SU-DHL-6 (cell line): ENCODE data around the gene MYLK4.

ENCODE experiments used
- H2AFZ ChIP-seq: fragments of 200-600 bp; sonication (generic); 2 replicates; pipeline ENCODE4 v1.6.1; 2014; ENCODE audit warnings: low read depth, mild to moderate bottlenecking, moderate library complexity, mixed read lengths, antibody characterized with exemption, low read length; ENCODE audit not compliant: severe bottlenecking
- H3F3A ChIP-seq: fragments of 200-600 bp; shearing (Covaris generic); 2 replicates; pipeline ENCODE4 v1.6.0; 2016; ENCODE audit warnings: antibody characterized with exemption, mild to moderate bottlenecking; ENCODE audit not compliant: insufficient read depth
- H3K27ac ChIP-seq: fragments of 200-600 bp; sonication (generic); 2 replicates; pipeline ENCODE4 v1.5.1; 2016; ENCODE audit warnings: low read depth, mild to moderate bottlenecking, low read length, moderate library complexity, mixed read lengths
- H3K27me3 ChIP-seq: fragments of 200-600 bp; sonication (generic), shearing (Covaris generic); 2 replicates; pipeline ENCODE4 v1.6.0; 2014; ENCODE audit warnings: mild to moderate bottlenecking, low read length
- H3K36me3 ChIP-seq: fragments of 200-600 bp; sonication (generic); 2 replicates; pipeline ENCODE4 v1.6.1; 2014; ENCODE audit warnings: mild to moderate bottlenecking, low read length, mixed read lengths
- H3K4me2 ChIP-seq: fragments of 300-600, 200-600 bp; shearing (Covaris generic), sonication (generic); 2 replicates; pipeline ENCODE4 v1.6.0; 2014; ENCODE audit warnings: low read length, low read depth, mild to moderate bottlenecking; ENCODE audit not compliant: poor library complexity, severe bottlenecking
- H3K4me3 ChIP-seq: fragments of 200-600 bp; sonication (generic); 2 replicates; pipeline ENCODE4 v1.5.1; 2014; ENCODE audit warnings: antibody characterized with exemption, low read length, mild to moderate bottlenecking, mixed read lengths; ENCODE audit not compliant: insufficient read depth, poor library complexity, severe bottlenecking
- H3K79me2 ChIP-seq: fragments of 200-600 bp; sonication (generic); 2 replicates; pipeline ENCODE4 v1.6.1; 2014; ENCODE audit warnings: mild to moderate bottlenecking, low read length, moderate library complexity; ENCODE audit not compliant: insufficient read depth
- H3K9ac ChIP-seq: fragments of 200-600 bp; sonication (generic); 2 replicates; pipeline ENCODE4 v1.7.0; 2014; ENCODE audit warnings: mild to moderate bottlenecking, low read length
- H3K9me2 ChIP-seq: fragments of 200-600 bp; sonication (generic); replicated peaks from 2 replicates; pipeline ENCODE4 v1.6.1; 2014; ENCODE audit warnings: low read length; ENCODE audit not compliant: insufficient read depth
- H3K9me3 ChIP-seq: fragments of 200-600 bp; sonication (generic); 2 replicates; pipeline ENCODE4 v1.6.1; 2014; ENCODE audit warnings: low read length, mixed read lengths; ENCODE audit not compliant: insufficient read depth
- H4K20me1 ChIP-seq: fragments of 200-600 bp; sonication (generic); 2 replicates; pipeline ENCODE4 v1.6.1; 2014; ENCODE audit warnings: low read depth, mild to moderate bottlenecking, antibody characterized with exemption, low read length, moderate library complexity, mixed read lengths
- EZH2phosphoT487 ChIP-seq: fragments of 200-600 bp; sonication (generic), shearing (Covaris generic); conservative IDR thresholded peaks from 2 replicates; pipeline ENCODE4 v1.6.1; 2018; ENCODE audit warnings: mild to moderate bottlenecking, antibody characterized with exemption, low read length, moderate library complexity, mixed read lengths
- TF ChIP-seq, protein P1 (sequence below): fragments of 200-600 bp; sonication (generic); IDR thresholded peaks from one replicate; pipeline ENCODE4 v1.5.1; 2017; ENCODE audit warnings: antibody characterized with exemption, mild to moderate bottlenecking, low read length, moderate library complexity; ENCODE audit not compliant: insufficient read depth, poor library complexity, severe bottlenecking

Gene MYLK4

DNA sequence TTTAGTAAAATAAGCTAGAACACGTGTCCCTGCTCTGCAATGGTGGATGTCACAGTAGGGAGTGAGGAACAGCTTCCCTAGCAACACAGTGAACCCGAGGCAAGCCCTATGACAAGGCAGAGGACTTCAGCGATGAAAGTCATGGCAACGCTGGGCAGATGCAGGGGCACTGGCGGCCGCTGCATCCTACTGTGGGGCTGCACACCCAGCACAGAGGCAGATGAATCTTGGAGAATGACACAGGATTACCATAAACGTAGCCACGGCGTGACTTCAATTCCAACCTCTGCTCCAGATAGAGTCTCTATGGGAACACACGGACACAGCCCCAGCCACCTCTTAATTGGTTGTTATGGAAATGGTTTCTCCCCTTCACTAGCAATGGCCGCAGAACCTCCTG is 64.2 kb downstream of the MYLK4 start:
- TF ChIP-seq, protein P1, sequence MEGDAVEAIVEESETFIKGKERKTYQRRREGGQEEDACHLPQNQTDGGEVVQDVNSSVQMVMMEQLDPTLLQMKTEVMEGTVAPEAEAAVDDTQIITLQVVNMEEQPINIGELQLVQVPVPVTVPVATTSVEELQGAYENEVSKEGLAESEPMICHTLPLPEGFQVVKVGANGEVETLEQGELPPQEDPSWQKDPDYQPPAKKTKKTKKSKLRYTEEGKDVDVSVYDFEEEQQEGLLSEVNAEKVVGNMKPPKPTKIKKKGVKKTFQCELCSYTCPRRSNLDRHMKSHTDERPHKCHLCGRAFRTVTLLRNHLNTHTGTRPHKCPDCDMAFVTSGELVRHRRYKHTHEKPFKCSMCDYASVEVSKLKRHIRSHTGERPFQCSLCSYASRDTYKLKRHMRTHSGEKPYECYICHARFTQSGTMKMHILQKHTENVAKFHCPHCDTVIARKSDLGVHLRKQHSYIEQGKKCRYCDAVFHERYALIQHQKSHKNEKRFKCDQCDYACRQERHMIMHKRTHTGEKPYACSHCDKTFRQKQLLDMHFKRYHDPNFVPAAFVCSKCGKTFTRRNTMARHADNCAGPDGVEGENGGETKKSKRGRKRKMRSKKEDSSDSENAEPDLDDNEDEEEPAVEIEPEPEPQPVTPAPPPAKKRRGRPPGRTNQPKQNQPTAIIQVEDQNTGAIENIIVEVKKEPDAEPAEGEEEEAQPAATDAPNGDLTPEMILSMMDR = no peak
- TF ChIP-seq EZH2phosphoT487 = no peak
- Histone ChIP-seq H3K27ac (no peak overlapping the region), H3K9ac (no peak overlapping the region), H3K27me3 (peaks cover 5% of the 10 kb centered on the region; the same call in 1 of the 2 replicates), H3K9me3 (no peaks in the 10 kb centered on the region), H3K36me3 (no peaks in the 10 kb centered on the region), H3K9me2 (no peaks in the 10 kb centered on the region), H4K20me1 (no peaks in the 10 kb centered on the region), H3K4me2 (no peak overlapping the region), H2AFZ (no peak overlapping the region), H3F3A (no peaks in the 10 kb centered on the region), H3K4me3 (no peak overlapping the region), H3K79me2 (no peaks in the 10 kb centered on the region)

- Histone ChIP-seq H2AFZ (no peak overlapping the region), H3K9ac (no peak overlapping the region), H3K27ac (no peak overlapping the region), H3K9me3 (no peaks in the 10 kb centered on the region), H3K36me3 (no peaks in the 10 kb centered on the region), H3F3A (no peaks in the 10 kb centered on the region), H3K4me3 (no peak overlapping the region), H3K9me2 (no peaks in the 10 kb centered on the region), H4K20me1 (no peaks in the 10 kb centered on the region), H3K27me3 (peaks cover 2% of the 10 kb centered on the region; the same call in 1 of the 2 replicates), H3K79me2 (no peaks in the 10 kb centered on the region), H3K4me2 (no peak overlapping the region)
- no peak for TF ChIP-seq EZH2phosphoT487
- TF ChIP-seq, protein P1 = no peak
Observed at GRCh38 chr6:2684766-2685754, 65.7 kb downstream of the MYLK4 start.

GRCh38 chr6:2684103-2684749 is 66.5 kb downstream of the MYLK4 start:
- Histone ChIP-seq H3K36me3 (no peaks in the 10 kb centered on the region), H3K9me3 (no peaks in the 10 kb centered on the region), H3K27ac (no peak overlapping the region), H3K9me2 (no peaks in the 10 kb centered on the region), H3K9ac (no peak overlapping the region), H3F3A (no peaks in the 10 kb centered on the region), H2AFZ (no peak overlapping the region), H3K4me2 (no peak overlapping the region), H4K20me1 (no peaks in the 10 kb centered on the region), H3K79me2 (no peaks in the 10 kb centered on the region), H3K4me3 (no peak overlapping the region), H3K27me3 (no peaks in the 10 kb centered on the region)
- TF ChIP-seq EZH2phosphoT487 = no peak
- TF ChIP-seq, protein P1 = no peak
